Sciatic nerve (tissue), 2 donors: ENCODE results near the gene ADORA3. TPM values are rescaled to one million over a fixed set of nuclear protein-coding genes. Genes with fewer than 3 reads are reported as not detected.
"Not testable (repeated sequence)": the region's sequence is repeated elsewhere in the genome, so short reads cannot be mapped to it uniquely, and the experiment has no call there.

Source experiments
- ATAC-seq: fragments of 200-7000 bp; cut with Tn5 transposase; one replicate; pipeline ENCODE4 v1.9.1; 2020; ENCODE audit warnings: mild to moderate bottlenecking, moderate library complexity
- DNase-seq: peaks from one replicate; pipeline ENCODE4 v3.0.0-alpha.2; 2020; ENCODE audit warnings: low spot score
- intact Hi-C: fragments of 100-400 bp; cut with DNase I; formaldehyde crosslinking; loops from one replicate; pipeline ENCODE4 v1.14.2; 2022
- total RNA-seq: library from RNA; stranded (reverse); fragmentation: NEBNext Ultra II Directional; extraction: Animal tissue kit (Norgen Biotek cat#: 25700); gene quantifications from one replicate; pipeline ENCODE4 v1.2.1, GENCODE V29; 2021
- donor health status: DM: no; HTN: no; CAD: no.
- donor health status: DM: no; HTN: no; CAD: no.

Gene ADORA3
- total RNA-seq: 3.8 TPM

DNA sequence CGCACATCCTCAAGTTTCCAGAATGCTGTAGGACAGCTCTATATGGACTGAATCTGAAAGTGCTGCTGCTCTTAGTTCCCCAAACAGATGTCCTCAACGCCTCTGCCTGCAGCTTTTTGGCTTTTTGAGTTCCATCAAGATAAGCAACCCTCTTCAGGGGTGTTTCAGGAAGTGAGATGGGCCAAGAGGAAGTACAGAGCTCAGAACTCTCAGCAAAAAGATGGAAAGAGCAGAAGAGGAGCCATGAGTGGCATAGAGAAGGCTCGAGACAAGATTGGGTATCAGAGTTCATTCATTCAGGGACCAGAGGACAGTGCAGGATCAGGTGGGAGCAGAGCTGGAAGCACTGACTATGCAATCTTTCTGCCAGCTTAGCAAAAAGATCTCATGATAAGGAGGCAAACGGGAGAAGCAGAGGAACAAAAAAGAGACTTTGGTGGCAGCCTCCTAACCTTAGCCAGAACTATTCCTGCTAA is at the start of gene ADORA3, which contains the start of gene TMIGD3:
ADORA3 (minus strand) TSS at position 49 of the 476 bp plus-strand sequence. CDS start 279 bp downstream, outside the sequence.
TMIGD3 (minus strand) TSS at position 49 of the 476 bp plus-strand sequence. CDS start 279 bp downstream, outside the sequence.
- ATAC-seq (no peak), DNase-seq (no peak)
- intact Hi-C loops: loop anchor here (10.0 kb wide), 1 partner anchor 241 kb away; no protein-coding TSS in a partner anchor

DNA sequence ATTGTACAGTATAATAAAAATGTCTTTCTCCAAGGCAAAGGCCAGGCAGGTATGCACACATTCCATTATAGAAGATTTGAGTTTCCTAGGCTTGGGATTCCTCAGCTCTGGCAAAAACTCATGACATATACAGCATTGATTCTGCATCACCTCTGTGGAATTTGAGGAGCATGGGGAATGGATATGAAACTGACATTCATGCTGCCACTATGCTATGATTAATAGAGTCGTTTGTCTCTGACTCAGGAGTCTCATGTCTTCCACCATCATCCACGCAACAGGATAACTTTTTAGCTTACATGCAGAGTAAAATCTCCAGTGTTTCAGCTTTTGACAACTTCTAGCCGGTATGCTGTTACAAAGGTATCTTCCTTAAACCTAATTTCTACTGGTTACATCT is 49.8 kb upstream of the ADORA3 start:
- intact Hi-C loops: no loop called here
- no peak for ATAC-seq
- DNase-seq: no peak

DNA sequence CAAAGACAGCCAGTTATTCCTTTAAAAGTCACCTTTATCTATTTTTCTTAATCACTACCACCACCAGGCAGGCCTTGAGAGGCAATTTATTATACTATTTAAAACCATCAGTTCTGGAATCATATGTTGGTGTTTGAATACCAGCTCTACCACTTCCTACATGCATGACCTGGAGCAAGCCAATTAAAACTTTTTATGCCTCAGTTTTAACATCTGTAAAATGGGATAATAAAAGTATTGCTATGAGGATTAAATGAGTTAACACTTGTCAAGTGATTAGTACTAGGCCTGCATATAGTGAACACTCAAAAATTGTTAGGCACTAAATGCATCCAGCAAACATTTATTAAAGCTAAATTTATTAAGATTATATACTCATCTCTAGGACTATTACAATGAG is 49.2 kb upstream of the ADORA3 start:
- ATAC-seq (no peak), DNase-seq (no peak)
- intact Hi-C loops: no loop called here

DNA sequence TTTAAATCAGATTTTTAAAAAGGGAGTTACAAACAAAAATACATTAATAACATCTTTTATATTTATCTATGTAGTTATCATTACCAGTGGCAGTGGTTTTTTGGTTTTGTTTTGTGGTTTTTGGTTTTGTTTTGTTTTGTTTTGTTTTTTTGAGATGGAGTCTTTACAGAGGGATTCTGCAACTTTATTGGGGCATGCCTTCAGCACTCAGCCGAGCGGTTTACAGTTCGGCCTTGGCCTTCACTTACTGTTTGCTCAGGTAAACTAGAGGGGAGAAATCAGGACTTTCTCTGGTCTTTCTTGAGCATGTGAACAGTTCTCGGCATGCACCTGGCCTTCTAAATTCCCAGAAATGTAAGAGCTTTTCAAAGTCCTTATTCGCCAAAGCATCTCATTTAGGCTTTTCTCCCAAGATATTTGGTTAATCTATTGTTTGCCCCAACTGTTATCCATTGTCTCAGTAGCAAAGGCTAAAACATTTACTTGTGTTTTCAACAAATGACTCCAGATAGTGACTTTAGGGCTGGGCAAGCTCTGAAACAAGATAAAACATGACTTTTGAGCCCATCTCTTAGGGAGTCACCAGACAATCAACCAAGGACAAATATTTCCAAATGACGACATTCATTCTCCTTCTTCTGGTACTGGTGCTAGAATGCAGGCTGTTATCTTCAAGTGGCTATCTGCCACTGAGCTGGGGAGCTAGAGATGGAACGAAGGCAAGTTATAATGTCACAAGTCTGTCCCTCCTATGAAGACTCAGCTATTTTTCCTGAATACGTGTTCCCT is 48.4 kb upstream of the ADORA3 start:
- ATAC-seq (no peak), DNase-seq (no peak)
- intact Hi-C loops: no loop called here

DNA sequence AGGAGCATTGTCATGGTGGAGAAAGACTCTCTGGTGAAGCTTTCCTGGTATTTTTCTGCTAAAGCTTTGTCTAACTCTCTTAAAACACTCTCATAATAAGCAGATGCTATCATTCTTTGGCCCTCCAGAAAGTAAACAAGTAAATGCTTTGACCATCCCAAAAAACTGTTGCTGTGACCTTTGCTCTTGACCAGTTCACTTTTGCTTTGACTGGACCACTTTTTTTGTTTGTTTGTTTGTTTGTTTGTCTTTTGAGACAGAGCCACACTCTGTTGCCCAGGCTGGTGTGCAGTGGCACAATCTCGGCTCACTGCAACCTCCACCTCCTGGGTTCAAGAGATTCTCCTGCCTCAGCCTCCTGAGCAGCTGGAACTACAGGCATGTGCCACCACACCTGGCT is 44.4 kb upstream of the ADORA3 start:
- DNase-seq, intact Hi-C loops, ATAC-seq: not testable (repeated sequence)

DNA sequence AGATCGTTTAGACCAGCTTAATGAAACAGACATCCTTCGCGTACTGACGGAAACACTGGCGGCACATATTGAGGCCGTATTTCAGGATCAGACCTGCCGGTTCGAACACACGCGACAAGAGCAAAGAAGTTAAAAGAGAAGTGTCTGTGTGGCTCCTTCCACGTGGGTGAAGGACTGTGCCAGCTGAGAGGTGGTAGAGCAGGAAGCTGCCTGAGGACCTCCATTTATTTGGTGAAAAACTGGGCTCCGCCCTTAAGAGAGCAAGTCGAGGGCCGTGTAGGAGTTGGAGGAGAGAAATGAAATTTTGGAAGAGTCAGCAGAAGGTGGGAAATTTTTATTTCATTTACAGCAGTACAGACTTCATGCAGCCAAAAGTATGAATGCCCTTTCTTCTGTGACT is 38.8 kb upstream of the ADORA3 start:
- intact Hi-C loops: no loop called here
- no peak for DNase-seq
- ATAC-seq: no peak

DNA sequence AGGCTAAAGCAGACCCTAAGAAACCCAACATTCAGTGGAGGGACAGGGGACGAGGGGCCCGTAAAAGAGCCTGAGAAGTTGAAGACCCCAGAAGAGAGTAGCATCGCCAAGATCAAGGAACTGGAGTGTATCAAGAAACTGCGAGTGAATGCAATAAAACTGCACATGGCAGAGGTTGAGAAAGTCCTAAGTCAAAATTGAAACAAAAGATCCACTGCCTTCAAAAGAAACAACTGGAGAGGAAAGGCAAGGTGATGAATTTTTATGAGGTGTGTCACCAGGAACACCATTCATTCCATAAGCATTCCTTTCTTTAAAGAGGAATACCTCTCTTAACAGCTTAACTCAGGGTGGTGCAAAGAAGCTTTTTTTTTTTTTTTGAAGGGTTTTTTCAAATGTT is 38.3 kb upstream of the ADORA3 start:
- ATAC-seq (no peak), DNase-seq (no peak)
- intact Hi-C loops: no loop called here

DNA sequence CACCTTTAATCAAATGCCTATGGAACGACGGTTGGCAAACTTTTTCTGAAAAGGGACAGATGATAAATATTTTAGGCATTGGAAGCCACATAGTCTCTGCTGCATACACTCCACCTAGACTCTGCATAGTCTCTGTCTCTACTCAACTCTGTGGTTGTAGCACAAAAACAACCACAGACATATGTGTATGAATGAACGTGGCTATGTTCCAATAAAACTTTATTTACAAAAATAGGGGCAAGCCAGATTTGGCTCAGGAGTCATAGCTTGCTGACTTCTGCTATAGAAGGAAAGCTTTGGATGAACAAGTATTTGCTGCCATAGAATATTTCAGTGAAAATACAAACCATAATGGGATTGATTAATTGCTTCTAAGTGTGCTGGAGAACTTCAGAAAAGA is 37.5 kb upstream of the ADORA3 start:
- no peak for ATAC-seq
- intact Hi-C loops: no loop called here
- DNase-seq: no peak

DNA sequence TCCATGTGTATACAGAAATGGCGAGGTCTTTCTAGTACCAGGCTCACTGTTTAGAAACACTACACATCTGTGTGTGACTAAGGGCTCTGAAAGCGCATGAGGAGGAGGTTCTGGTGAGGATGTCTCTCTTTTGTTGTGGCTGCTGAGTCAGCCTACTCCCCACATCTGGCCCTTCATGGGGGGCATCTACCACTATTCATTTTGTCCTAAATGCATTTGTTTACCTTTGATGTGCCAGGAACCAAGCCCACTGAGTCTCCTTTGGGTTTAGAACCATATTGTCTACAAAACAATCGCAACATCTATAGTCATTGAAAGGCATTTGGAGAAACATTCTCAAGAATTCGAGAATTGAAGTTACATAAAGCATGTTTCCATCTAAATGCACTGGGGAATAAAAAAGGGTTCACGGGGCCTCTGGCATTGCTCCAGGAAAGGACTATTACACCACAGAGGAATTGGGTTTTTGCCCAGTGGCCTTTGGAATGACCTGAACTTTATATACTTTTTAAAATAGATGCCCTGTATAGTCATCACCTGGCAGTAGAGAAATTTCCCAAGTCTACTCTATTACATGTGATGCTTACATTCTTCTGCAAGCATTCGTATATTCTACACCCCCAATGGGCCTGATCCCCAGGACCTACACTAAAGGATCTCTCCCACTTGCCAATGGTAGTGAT is 35.1 kb upstream of the ADORA3 start:
- intact Hi-C loops: no loop called here
- no peak for DNase-seq
- no peak for ATAC-seq

DNA sequence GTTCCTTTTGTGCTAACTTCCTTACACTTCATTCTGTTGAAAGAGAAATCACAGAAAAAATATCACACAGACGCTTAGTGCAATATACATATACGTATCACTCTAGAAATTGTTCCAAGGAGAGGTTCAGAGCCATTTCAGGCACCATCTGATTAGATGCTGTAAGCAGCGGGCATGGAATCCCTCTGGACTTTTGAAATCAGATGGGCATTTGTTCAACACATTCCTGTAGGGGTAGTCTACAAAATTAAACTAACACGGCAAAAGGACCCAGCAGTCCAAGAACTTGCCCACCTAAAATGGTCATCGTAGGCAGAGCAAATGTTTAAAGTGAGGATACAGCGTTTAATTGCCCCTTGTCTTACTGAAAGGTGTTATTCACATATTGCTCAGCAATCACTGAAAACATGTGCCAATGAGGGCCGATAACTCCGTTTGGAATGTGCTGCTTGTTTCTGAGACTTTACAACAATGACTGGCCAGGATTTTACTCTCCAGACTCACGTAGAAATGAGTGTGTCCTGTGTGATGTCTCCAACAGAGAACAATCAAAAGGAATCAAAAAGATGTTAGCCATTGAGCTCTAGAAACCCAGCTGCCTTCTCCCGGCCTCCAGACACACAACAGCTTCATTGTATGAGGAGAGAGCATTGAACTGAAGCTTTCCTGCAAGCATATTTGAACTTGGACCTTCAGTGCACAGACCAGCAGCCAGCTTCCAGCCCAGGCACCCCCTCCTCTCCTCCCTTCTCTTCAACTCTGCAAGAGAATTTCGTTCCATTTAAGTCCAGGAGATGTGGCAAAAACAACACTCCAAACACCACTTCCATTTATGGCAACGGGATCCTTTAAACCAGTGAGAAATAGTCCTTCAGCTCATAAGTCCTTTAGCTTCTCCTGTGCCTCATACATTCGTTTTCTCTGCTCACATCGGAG is 32.1 kb upstream of the ADORA3 start:
- no peak for DNase-seq
- intact Hi-C loops: no loop called here

DNA sequence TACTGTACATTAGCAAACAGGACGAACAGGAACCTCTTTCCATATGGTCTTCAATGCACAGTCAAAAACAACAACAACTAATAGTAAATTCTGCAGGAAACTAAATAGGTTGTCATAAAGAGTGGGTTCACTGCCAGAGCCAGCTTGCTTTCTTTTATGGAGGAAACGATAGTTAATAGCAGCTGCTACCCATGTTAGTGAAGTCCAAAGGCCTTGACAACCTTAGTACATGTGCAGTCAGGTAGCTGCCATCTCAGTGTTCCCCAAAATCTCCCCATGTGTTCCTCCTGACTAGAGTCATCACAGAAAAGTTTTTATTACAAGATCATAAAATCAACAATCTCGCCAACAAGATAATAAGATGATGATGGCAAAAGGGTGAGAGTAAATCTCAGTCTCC is 16.6 kb upstream of the ADORA3 start:
- no peak for ATAC-seq
- intact Hi-C loops: no loop called here
- DNase-seq: no peak

More for the DNA sequence above, 32.1 kb upstream of the ADORA3 start:
- peak; percentile 93 for ATAC-seq

DNA sequence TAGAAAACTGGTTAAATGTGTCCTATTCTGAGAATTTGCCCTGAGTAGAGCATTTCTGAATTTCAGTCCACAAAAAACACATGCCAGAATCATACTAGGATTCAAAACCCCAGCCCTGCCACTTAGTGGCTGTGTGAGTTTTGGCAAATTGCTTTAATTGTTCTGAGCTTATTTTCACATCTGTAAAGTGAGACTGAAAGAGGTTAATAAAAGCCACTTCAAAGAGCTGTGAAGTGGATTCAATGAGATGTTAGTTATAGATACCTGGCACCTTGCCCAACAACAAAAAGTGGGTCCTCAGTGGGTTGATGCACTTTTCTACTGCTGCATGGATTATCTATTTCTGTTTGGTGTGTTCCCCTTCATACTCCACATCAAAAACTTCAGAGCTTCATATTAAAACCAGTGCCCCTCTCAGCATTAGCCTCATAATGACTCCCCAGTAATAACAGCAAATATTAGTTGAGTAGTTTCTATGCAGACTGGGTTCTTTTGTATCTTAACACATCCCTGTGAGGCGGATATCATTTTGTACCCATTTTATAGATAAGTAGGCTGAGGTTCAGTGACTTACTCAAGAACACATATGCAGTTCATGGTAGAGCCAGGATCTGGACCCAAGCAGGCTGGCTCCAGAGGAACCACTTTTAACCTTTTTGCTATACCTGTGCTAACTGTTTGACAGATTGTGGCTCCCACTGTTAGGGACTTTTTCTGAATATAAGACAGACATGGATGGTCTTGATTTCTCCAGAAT is 14.2 kb upstream of the ADORA3 start:
- ATAC-seq (no peak), DNase-seq (no peak)
- intact Hi-C loops: no loop called here

DNA sequence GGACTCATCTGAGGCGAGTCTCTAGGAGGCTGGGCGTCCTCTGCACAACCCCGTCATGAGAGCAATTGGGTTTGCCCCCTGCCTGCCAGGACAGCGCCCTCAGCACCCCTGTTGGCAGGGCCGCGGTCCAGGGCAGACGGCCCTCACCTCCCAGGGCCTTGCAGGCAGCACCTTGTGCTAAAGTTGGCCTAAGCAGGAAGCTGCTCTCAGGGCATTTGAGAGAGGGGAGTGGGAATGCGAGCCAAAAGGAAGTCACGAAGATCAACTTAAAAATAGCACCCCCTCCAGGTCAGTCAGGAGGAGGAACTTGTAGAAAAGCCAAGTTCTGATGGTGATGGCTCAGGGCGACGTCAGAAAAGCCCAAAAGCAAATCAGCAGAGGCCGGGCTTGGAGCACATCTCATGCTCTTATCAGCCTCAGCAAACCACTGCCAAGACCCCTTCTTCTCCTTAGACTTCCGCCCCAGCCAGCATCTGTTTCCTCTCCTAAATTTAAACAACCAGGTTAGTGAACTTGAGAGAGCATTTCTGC is 12.6 kb upstream of the ADORA3 start:
- DNase-seq: no peak
- peak; percentile 63 for ATAC-seq
- intact Hi-C loops: no loop called here

DNA sequence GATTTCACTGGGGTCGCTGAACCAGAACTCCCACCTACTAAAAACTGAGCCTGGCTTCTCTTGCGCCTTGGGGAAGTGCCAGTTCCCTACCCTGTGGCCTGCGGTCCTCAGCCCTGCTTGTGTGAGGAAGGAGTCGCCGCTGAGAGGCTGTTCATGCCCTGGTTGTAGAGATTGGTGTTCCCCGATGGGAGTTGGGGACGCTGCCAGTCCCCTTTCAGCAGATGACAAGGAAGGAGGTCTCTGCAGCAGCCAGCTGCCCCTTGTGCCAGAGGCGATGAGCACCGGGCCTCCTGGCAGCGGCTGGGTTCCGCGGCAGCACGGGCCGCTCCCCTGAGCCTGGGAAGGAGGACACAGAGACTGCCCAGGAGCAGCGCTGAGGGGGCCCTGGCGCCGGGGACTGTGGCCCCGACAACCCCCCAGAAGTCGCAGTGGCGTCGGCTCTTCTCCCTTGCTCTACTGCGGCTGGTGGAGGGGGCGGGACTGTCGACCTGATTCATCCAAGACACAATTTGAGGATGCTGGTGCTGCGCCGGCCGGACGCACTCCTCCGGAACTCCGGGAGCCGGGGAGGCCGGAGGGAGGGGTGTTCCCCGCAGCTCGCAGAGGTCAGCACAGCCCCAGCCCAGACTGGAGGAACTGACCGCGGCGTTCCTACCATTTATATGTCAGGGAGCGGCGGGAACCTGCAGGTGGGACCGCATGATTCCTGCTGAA is 12.0 kb upstream of the ADORA3 start:
- intact Hi-C loops: no loop called here
- ATAC-seq: peak; percentile 78
- DNase-seq: peak; percentile 80

DNA sequence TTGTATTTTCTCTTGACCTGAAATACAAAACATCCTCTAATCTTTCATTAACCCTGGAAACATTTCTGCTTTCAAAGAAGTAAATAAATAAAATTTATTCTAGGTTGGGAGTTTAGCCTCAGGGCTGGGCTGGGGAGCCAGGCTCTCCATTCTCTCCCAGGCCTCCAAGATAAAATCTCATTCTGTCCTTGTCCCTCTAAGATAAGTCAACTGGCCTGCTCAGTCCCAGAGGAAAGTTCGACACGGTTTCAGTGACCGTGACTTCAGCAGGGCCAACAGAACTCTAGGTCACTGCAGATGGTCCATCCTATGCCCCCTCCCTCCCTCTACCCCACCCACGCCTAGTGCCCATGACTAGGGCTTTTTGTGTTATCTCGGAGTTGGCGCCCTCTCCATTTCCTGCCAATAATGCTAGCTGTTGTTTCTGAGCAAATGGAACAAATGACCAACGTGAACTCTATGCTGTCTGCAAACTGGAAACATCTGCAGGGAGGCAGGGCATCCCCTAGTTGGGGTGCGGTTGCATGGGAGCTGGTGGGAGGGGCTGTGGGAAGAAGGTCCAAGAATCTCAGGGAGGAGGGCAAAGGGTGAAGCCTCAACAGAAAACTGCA is 10.1 kb upstream of the ADORA3 start:
- intact Hi-C loops: no loop called here
- ATAC-seq: peak; percentile 52
- no peak for DNase-seq

DNA sequence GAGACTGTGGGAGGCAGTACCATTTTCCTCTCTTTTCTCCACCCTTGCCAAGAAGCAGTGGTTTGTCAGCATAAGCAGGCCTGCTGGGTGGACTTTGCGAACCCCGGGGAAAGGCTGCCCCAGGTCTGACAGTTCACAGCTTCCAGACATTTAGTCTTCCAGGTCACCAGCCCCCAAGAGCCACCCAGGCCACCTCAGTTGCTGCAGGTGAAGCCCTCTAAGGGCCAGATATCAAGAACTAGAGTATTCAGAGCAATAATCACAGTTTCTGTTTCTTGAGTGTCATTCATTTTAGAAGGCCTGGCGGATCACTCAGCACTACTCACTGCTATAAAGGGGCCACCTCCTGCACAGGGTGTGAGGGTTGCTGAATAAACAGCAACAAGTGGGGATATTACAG is 9.5 kb upstream of the ADORA3 start:
- DNase-seq (no peak), ATAC-seq (no peak)
- intact Hi-C loops: no loop called here

DNA sequence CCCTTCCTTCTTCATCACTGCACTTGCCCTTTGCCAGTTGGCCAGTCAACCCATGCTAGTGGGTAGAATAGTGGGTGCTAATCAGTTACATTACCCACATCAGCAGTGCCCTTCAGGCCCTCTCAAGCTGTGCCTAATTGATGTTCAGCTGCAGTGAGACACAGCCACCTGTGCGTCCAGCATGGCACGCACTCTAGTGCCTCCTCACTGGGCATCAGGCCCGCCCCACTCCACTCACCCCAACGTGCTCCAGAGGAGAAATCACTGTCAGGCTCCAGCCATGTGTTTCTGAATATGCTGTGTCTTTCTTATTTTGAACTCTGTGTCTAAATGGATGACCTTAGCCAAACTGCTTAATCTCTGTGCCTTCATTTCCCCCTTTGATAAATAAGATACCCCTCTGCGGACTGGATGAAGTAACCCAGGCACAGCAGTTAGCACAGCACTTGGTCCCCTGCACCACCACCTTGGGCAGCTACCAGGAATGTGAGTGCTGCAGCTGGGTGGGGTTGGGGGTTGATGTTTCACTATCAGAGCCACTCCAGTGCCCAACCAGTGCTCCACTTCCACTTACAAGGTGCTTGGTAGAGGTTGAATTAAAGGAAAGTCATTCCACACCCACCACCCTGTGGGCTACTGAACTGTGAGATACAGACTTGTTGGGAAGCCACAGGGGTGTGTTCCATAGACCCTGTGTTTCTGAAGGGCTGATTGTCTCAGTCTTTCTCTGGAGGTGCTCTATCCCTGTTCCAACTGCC is 8.9 kb upstream of the ADORA3 start:
- intact Hi-C loops: no loop called here
- DNase-seq (no peak), ATAC-seq (no peak)
